Thymus (tissue), 11 donors: ENCODE measurements around the gene GUCY2C. TPM values are rescaled to one million over a fixed set of nuclear protein-coding genes. Genes with fewer than 3 reads are reported as not detected.
A peak's percentile ranks its signal among the peaks of the same experiment; 100 is the strongest.

Source experiments
- DNase-seq, 9 donors: peaks; one replicate each; pipeline ENCODE4 v3.0.0-alpha.2; 2013; ENCODE audit warnings: low spot score in 9 of 9, low read depth in 6 of 9, missing footprints in 1 of 9
- H3K27ac ChIP-seq, 2 donors: one replicate each; pipeline ENCODE4 v1.5.1; 2013; ENCODE audit warnings: control low read depth in 1 of 2, low read depth in 1 of 2, low read length in 1 of 2, mild to moderate bottlenecking in 1 of 2, moderate library complexity in 1 of 2
- H3K27me3 ChIP-seq, 2 donors: one replicate each; pipeline ENCODE4 v1.5.1; 2013; ENCODE audit warnings: low read length in 1 of 2; ENCODE audit not compliant: control insufficient read depth in 2 of 2, insufficient read depth in 1 of 2
- H3K36me3 ChIP-seq, 2 donors: one replicate each; pipeline ENCODE4 v1.5.1; 2013; ENCODE audit warnings: low read length in 1 of 2, mild to moderate bottlenecking in 1 of 2, moderate library complexity in 1 of 2; ENCODE audit not compliant: control insufficient read depth in 2 of 2, insufficient read depth in 2 of 2
- H3K4me1 ChIP-seq, 2 donors: one replicate each; pipeline ENCODE4 v1.5.1; 2013; ENCODE audit warnings: low read length in 2 of 2; ENCODE audit not compliant: control insufficient read depth in 2 of 2, insufficient read depth in 2 of 2
- H3K4me3 ChIP-seq, 2 donors: one replicate each; pipeline ENCODE4 v1.5.1; 2013; ENCODE audit warnings: low read length in 2 of 2, control low read depth in 1 of 2, mild to moderate bottlenecking in 1 of 2
- H3K9me3 ChIP-seq, 2 donors: one replicate each; pipeline ENCODE4 v1.5.1; 2013; ENCODE audit warnings: low read length in 1 of 2, mild to moderate bottlenecking in 1 of 2; ENCODE audit not compliant: control insufficient read depth in 2 of 2, insufficient read depth in 1 of 2
- WGBS: extraction: QIAGEN DNeasy Blood & Tissue Kit; methylation state at CpG from one replicate; pipeline ENCODE4 v1.1.7; 2013; 5-methylcytosine and 5-hydroxymethylcytosine counted together
- polyA plus RNA-seq: library from polyadenylated mRNA; stranded (reverse); fragments of 200-250 nt; gene quantifications from one replicate; pipeline ENCODE4 v1.2.3, GENCODE V29; 2013
- total RNA-seq: library from RNA; stranded (reverse); fragments of 120-200 nt; gene quantifications from one replicate; pipeline ENCODE4 v1.2.4, GENCODE V29; 2013
- donor health status: healthy.

The GUCY2C gene
- total and polyA plus RNA-seq, 2 donors = under 0.01 to 0.14 TPM

DNA sequence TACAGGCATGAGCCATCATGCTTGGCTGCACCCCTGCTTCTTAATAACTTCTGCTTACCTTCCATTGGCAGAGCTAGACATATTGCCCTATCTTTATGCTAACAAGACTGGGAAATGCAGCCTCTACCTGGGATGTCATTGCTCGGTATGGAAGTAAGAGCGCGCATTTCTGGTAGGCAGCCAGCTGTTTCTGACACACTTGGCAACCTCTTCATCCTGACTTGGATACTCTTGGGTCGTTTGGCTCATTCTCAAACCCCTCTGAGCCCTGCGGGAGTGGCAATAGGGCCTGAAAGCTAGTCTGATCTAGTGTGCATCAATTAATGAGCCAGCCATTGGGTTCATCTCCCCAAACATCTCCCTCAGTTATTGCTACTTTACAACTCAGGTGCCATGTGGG is 123.3 kb downstream of the GUCY2C start:
- no peak overlapping the region for H3K4me3 ChIP-seq
- H3K4me1 ChIP-seq = no peaks in the 10 kb centered on the region
- no peaks in the 10 kb centered on the region for H3K9me3 ChIP-seq
- DNase-seq = no peak
- WGBS = 95% methylated on average over 5 of the region's 5 CpGs
- H3K36me3 ChIP-seq = no peaks in the 10 kb centered on the region
- no peak overlapping the region for H3K27ac ChIP-seq
- peaks cover under 1 to 15% of the 10 kb centered on the region in 2 donors for H3K27me3 ChIP-seq

GRCh38 chr12:14572401-14572800 is 124.0 kb downstream of the GUCY2C start:
- Histone ChIP-seq H3K4me1 (no peaks in the 10 kb centered on the region), H3K27me3 (peaks cover 8 to 22% of the 10 kb centered on the region in 2 donors), H3K36me3 (no peaks in the 10 kb centered on the region), H3K9me3 (no peaks in the 10 kb centered on the region), H3K4me3 (no peak overlapping the region), H3K27ac (no peak overlapping the region)
- WGBS = 85% methylated on average over 4 of the region's 4 CpGs
- no peak for DNase-seq

- Histone ChIP-seq H3K4me3 (no peak overlapping the region), H3K36me3 (no peaks in the 10 kb centered on the region), H3K27me3 (peaks cover 14 to 29% of the 10 kb centered on the region in 2 donors), H3K27ac (no peak overlapping the region), H3K9me3 (peaks cover 0 to 1% of the 10 kb centered on the region in 2 donors), H3K4me1 (no peaks in the 10 kb centered on the region)
- WGBS = 96% methylated on average over 3 of the region's 3 CpGs
- DNase-seq = no peak
Observed at GRCh38 chr12:14571779-14572178, 124.6 kb downstream of the GUCY2C start.

GRCh38 chr12:14570231-14570630 is 126.2 kb downstream of the GUCY2C start:
- Histone ChIP-seq H3K27ac (no peak overlapping the region), H3K9me3 (peaks cover 0 to 1% of the 10 kb centered on the region in 2 donors), H3K27me3 (peaks cover 15 to 40% of the 10 kb centered on the region in 2 donors), H3K4me3 (no peak overlapping the region), H3K36me3 (no peaks in the 10 kb centered on the region), H3K4me1 (no peaks in the 10 kb centered on the region)
- no peak for DNase-seq
- WGBS = 100% methylated on average over 1 of the region's 1 CpG

DNA sequence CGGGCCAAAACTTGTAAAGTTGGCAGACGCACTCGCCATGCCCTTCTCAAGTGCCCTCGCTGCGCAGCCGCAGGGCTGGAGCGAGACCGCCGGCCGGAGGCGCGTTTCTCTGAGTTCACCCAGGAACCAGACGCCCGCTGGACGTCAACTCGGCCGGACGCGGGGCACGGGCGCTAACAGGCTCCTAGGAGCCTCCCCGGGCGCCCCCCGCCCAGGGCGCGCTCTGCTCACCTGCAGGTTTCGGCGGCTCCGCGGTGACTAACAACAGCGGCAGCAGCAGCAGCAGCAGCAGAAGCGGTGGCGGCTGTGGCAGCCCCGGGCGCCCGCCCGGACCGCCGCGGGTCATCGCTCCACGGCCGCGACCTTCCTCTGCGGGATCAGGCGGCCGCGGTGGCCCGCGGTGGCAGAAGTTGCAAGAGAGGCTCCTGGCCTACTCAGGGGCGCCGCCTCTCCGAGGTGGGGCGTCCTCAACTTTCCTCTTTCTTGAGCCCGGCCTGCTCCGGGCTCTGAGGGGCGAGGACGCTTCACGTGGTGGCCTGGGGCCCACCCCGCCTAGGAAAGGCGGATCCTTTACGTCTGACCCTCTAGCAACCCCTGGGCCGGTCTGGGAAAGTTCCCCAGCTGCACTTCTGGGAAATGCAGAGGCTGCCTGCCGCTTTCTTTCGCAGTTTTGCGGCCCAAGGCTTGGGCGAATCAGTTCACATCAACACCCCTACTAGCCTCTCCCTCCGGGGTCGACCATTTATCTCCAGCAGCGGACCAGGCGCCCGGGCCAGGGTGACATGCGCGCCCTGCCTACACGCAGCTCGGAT is 128.8 kb downstream of the GUCY2C start, which contains the start of gene PLBD1:
PLBD1 (minus strand) TSS at position 533 of the 812 bp plus-strand sequence; CDS start at position 346, 187 bp downstream.
- peaks cover 15 to 40% of the 10 kb centered on the region in 2 donors for H3K27me3 ChIP-seq
- WGBS = 12% methylated on average over 76 of the region's 76 CpGs
- H3K36me3 ChIP-seq = no peaks in the 10 kb centered on the region
- peak within 1 kb of the TSS; percentile 17 to 38 for H3K4me3 ChIP-seq
- H3K9me3 ChIP-seq = peaks cover 0 to 1% of the 10 kb centered on the region in 2 donors
- H3K27ac ChIP-seq = peak within 1 kb of the TSS; percentile 31 to 41
- H3K4me1 ChIP-seq = no peaks in the 10 kb centered on the region
- peak in 1 of 9 donors; percentile 22 for DNase-seq

GRCh38 chr12:14564336-14564959 is 132.0 kb downstream of the GUCY2C start:
- Histone ChIP-seq H3K9me3 (peaks cover 0 to 1% of the 10 kb centered on the region in 2 donors), H3K36me3 (no peaks in the 10 kb centered on the region), H3K27me3 (peaks cover 15 to 36% of the 10 kb centered on the region in 2 donors), H3K27ac (no peak overlapping the region), H3K4me1 (no peaks in the 10 kb centered on the region), H3K4me3 (no peak overlapping the region)
- WGBS = 95% methylated on average over 2 of the region's 2 CpGs
- no peak for DNase-seq

- Histone ChIP-seq H3K9me3 (peaks cover 0 to 1% of the 10 kb centered on the region in 2 donors), H3K36me3 (no peaks in the 10 kb centered on the region), H3K27me3 (peaks cover 13 to 24% of the 10 kb centered on the region in 2 donors), H3K27ac (no peak overlapping the region), H3K4me3 (no peak overlapping the region), H3K4me1 (no peaks in the 10 kb centered on the region)
- 96% methylated on average over 4 of the region's 4 CpGs for WGBS
- no peak for DNase-seq
Observed at GRCh38 chr12:14563046-14563445, 133.4 kb downstream of the GUCY2C start.
